ENCODE measurements around the gene CDYL. TPM values are rescaled to one million over a fixed set of nuclear protein-coding genes. Genes with fewer than 3 reads are reported as not detected.

CDYL gene
- total RNA-seq, 1 donor = 72.3 TPM

GRCh38 chr6:4925580-4925979, 149.4 kb downstream of the CDYL start:
- Histone ChIP-seq H3K27me3 (ENCODE audit: insufficient read depth, low read length) (no peaks in the 10 kb centered on the region), H3K9me3 (ENCODE audit: low read depth, low read length) (no peaks in the 10 kb centered on the region), H3K4me1 (ENCODE audit: insufficient read depth, low read length) (no peaks in the 10 kb centered on the region), H3K4me3 (ENCODE audit: low read length) (no peak overlapping the region)

GRCh38 chr6:4928426-4928825, 152.2 kb downstream of the CDYL start:
- Histone ChIP-seq H3K27me3 (ENCODE audit: insufficient read depth, low read length) (no peaks in the 10 kb centered on the region), H3K4me1 (ENCODE audit: insufficient read depth, low read length) (no peaks in the 10 kb centered on the region), H3K9me3 (ENCODE audit: low read depth, low read length) (no peaks in the 10 kb centered on the region), H3K4me3 (ENCODE audit: low read length) (no peak overlapping the region)

- H3K4me3 ChIP-seq (ENCODE audit: low read length) = no peak overlapping the region
- H3K4me1 ChIP-seq (ENCODE audit: insufficient read depth, low read length) = no peaks in the 10 kb centered on the region
- no peaks in the 10 kb centered on the region for H3K27me3 ChIP-seq (ENCODE audit: insufficient read depth, low read length)
- H3K9me3 ChIP-seq (ENCODE audit: low read depth, low read length) = no peaks in the 10 kb centered on the region
Measured at GRCh38 chr6:4929097-4929718, 153.0 kb downstream of the CDYL start.

- Histone ChIP-seq H3K4me1 (ENCODE audit: insufficient read depth, low read length) (no peaks in the 10 kb centered on the region), H3K9me3 (ENCODE audit: low read depth, low read length) (no peaks in the 10 kb centered on the region), H3K4me3 (ENCODE audit: low read length) (no peak overlapping the region), H3K27me3 (ENCODE audit: insufficient read depth, low read length) (no peaks in the 10 kb centered on the region)
Measured at GRCh38 chr6:4930025-4930691, 154.0 kb downstream of the CDYL start.

- H3K9me3 ChIP-seq (ENCODE audit: low read depth, low read length) = no peaks in the 10 kb centered on the region
- H3K27me3 ChIP-seq (ENCODE audit: insufficient read depth, low read length) = no peaks in the 10 kb centered on the region
- H3K4me1 ChIP-seq (ENCODE audit: insufficient read depth, low read length) = peaks cover 8% of the 10 kb centered on the region
- H3K4me3 ChIP-seq (ENCODE audit: low read length) = no peak overlapping the region
Measured at GRCh38 chr6:4931530-4932227, 155.5 kb downstream of the CDYL start.

- no peaks in the 10 kb centered on the region for H3K27me3 ChIP-seq (ENCODE audit: insufficient read depth, low read length)
- no peaks in the 10 kb centered on the region for H3K9me3 ChIP-seq (ENCODE audit: low read depth, low read length)
- H3K4me1 ChIP-seq (ENCODE audit: insufficient read depth, low read length) = peaks cover 8% of the 10 kb centered on the region
- H3K4me3 ChIP-seq (ENCODE audit: low read length) = no peak overlapping the region
Measured at GRCh38 chr6:4932228-4932903, 156.2 kb downstream of the CDYL start.

- H3K4me3 ChIP-seq (ENCODE audit: low read length) = no peak overlapping the region
- no peaks in the 10 kb centered on the region for H3K9me3 ChIP-seq (ENCODE audit: low read depth, low read length)
- peaks cover 8% of the 10 kb centered on the region for H3K4me1 ChIP-seq (ENCODE audit: insufficient read depth, low read length)
Measured at GRCh38 chr6:4935486-4935885, 159.3 kb downstream of the CDYL start.

GRCh38 chr6:4935975-4936680, 159.9 kb downstream of the CDYL start:
- H3K4me3 ChIP-seq (ENCODE audit: low read length) = no peak overlapping the region
- no peaks in the 10 kb centered on the region for H3K9me3 ChIP-seq (ENCODE audit: low read depth, low read length)
- peaks cover 8% of the 10 kb centered on the region for H3K4me1 ChIP-seq (ENCODE audit: insufficient read depth, low read length)
- H3K27me3 ChIP-seq (ENCODE audit: insufficient read depth, low read length) = no peaks in the 10 kb centered on the region

More at GRCh38 chr6:4935486-4935885, 159.3 kb downstream of the CDYL start:
- H3K27me3 ChIP-seq (ENCODE audit: insufficient read depth, low read length) = no peaks in the 10 kb centered on the region

GRCh38 chr6:4936681-4937041, 160.5 kb downstream of the CDYL start:
- no peaks in the 10 kb centered on the region for H3K9me3 ChIP-seq (ENCODE audit: low read depth, low read length)
- H3K4me3 ChIP-seq (ENCODE audit: low read length) = no peak overlapping the region
- no peaks in the 10 kb centered on the region for H3K27me3 ChIP-seq (ENCODE audit: insufficient read depth, low read length)
- H3K4me1 ChIP-seq (ENCODE audit: insufficient read depth, low read length) = peaks cover 10% of the 10 kb centered on the region

- no peak overlapping the region for H3K4me3 ChIP-seq (ENCODE audit: low read length)
- no peaks in the 10 kb centered on the region for H3K9me3 ChIP-seq (ENCODE audit: low read depth, low read length)
- peaks cover 17% of the 10 kb centered on the region for H3K4me1 ChIP-seq (ENCODE audit: insufficient read depth, low read length)
- no peaks in the 10 kb centered on the region for H3K27me3 ChIP-seq (ENCODE audit: insufficient read depth, low read length)
Measured at GRCh38 chr6:4937414-4937813, 161.2 kb downstream of the CDYL start.

GRCh38 chr6:4939241-4939640, 163.0 kb downstream of the CDYL start:
- Histone ChIP-seq H3K4me1 (ENCODE audit: insufficient read depth, low read length) (peaks cover 17% of the 10 kb centered on the region), H3K4me3 (ENCODE audit: low read length) (no peak overlapping the region), H3K27me3 (ENCODE audit: insufficient read depth, low read length) (no peaks in the 10 kb centered on the region), H3K9me3 (ENCODE audit: low read depth, low read length) (no peaks in the 10 kb centered on the region)

GRCh38 chr6:4940416-4940815, 164.2 kb downstream of the CDYL start:
- Histone ChIP-seq H3K4me1 (ENCODE audit: insufficient read depth, low read length) (peaks cover 15% of the 10 kb centered on the region), H3K9me3 (ENCODE audit: low read depth, low read length) (no peaks in the 10 kb centered on the region), H3K4me3 (ENCODE audit: low read length) (no peak overlapping the region), H3K27me3 (ENCODE audit: insufficient read depth, low read length) (no peaks in the 10 kb centered on the region)

GRCh38 chr6:4941782-4942672, 165.8 kb downstream of the CDYL start:
- Histone ChIP-seq H3K4me3 (ENCODE audit: low read length) (no peak overlapping the region), H3K4me1 (ENCODE audit: insufficient read depth, low read length) (peaks cover 8% of the 10 kb centered on the region), H3K27me3 (ENCODE audit: insufficient read depth, low read length) (no peaks in the 10 kb centered on the region), H3K9me3 (ENCODE audit: low read depth, low read length) (no peaks in the 10 kb centered on the region)

GRCh38 chr6:4942673-4943009, 166.4 kb downstream of the CDYL start:
- Histone ChIP-seq H3K9me3 (ENCODE audit: low read depth, low read length) (no peaks in the 10 kb centered on the region), H3K27me3 (ENCODE audit: insufficient read depth, low read length) (no peaks in the 10 kb centered on the region), H3K4me3 (ENCODE audit: low read length) (no peak overlapping the region), H3K4me1 (ENCODE audit: insufficient read depth, low read length) (peaks cover 8% of the 10 kb centered on the region)

All from mononuclear cell (primary cell).